ENCODE results near the gene MACF1. TPM values are rescaled to one million over a fixed set of nuclear protein-coding genes. Genes with fewer than 3 reads are reported as not detected.

MACF1 gene
- total RNA-seq, 1 experiment from 2014 or later = 190 TPM

GRCh38 chr1:39407510-39407895 is 203.0 kb downstream of the MACF1 start:
- no peak overlapping the region for H3K18ac ChIP-seq (ENCODE audit: insufficient read length, low read depth, low read length)
- H3K23me2 ChIP-seq (ENCODE audit: insufficient read length, low read depth, low read length, poor library complexity, severe bottlenecking) = peaks cover 6% of the 10 kb centered on the region
- H3K4ac ChIP-seq (ENCODE audit: low read depth, low read length) = no peak overlapping the region
- no peaks in the 10 kb centered on the region for H3K27me3 ChIP-seq (ENCODE audit: insufficient read depth, low read length)
- Mint-ChIP-seq H3K4me3 (peak overlapping the region; percentile 80 to 91), H3K27me3 (ENCODE audit: low read depth) (no peaks in the 10 kb centered on the region), H3K36me3 (ENCODE audit: insufficient read depth in 1 of 3, low read depth in 3 of 3) (peaks cover 24 to 30% (median 24%) of the 10 kb centered on the region in 3 experiments), H3K4me1 (peaks cover 38 to 48% of the 10 kb centered on the region in 2 experiments), H3K9me3 (peaks cover 0 to 28% of the 10 kb centered on the region in 2 experiments; a peak in 3 of 5 replicates), H3K27ac (peak overlapping the region in 1 of 3 experiments; percentile 91; a peak in 2 of 7 replicates)
- H3K27ac ChIP-seq (ENCODE audit: insufficient read length, low read depth, low read length) = no peak overlapping the region
- H3K9me3 ChIP-seq (ENCODE audit: control insufficient read depth, low read depth, low read length) = no peaks in the 10 kb centered on the region
- no peak overlapping the region for H3K56ac ChIP-seq (ENCODE audit: insufficient read length, low read depth, low read length)
- TF ChIP-seq, protein P1, sequence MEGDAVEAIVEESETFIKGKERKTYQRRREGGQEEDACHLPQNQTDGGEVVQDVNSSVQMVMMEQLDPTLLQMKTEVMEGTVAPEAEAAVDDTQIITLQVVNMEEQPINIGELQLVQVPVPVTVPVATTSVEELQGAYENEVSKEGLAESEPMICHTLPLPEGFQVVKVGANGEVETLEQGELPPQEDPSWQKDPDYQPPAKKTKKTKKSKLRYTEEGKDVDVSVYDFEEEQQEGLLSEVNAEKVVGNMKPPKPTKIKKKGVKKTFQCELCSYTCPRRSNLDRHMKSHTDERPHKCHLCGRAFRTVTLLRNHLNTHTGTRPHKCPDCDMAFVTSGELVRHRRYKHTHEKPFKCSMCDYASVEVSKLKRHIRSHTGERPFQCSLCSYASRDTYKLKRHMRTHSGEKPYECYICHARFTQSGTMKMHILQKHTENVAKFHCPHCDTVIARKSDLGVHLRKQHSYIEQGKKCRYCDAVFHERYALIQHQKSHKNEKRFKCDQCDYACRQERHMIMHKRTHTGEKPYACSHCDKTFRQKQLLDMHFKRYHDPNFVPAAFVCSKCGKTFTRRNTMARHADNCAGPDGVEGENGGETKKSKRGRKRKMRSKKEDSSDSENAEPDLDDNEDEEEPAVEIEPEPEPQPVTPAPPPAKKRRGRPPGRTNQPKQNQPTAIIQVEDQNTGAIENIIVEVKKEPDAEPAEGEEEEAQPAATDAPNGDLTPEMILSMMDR (conservative IDR thresholded peaks at IDR 0.05) = no peak
- no peak overlapping the region for H2BK5ac ChIP-seq (ENCODE audit: insufficient read length, low read length)
- H3K23ac ChIP-seq (ENCODE audit: insufficient read length, low read depth, low read length) = no peak overlapping the region
- no peaks in the 10 kb centered on the region for H4K20me1 ChIP-seq (ENCODE audit: control insufficient read depth, insufficient read depth, insufficient read length)
- H2BK12ac ChIP-seq (ENCODE audit: insufficient read length, low read depth, low read length) = no peak overlapping the region
- WGBS (ENCODE audit: extremely low coverage, insufficient read length, low lambda C conversion rate) = no CpG with 5 or more reads among the region's 6 CpGs
- H3K4me1 ChIP-seq (ENCODE audit: insufficient read depth, low read length) = peaks cover 9% of the 10 kb centered on the region; the same call in 1 of the 2 replicates
- H3K79me2 ChIP-seq (ENCODE audit: insufficient read depth, low read length) = peaks cover 18% of the 10 kb centered on the region; the same call in 1 of the 2 replicates
- H4K91ac ChIP-seq (ENCODE audit: insufficient read length, low read depth, low read length) = no peak overlapping the region
- H4K5ac ChIP-seq (ENCODE audit: insufficient read length, low read depth, low read length) = no peak overlapping the region
- DNase-seq = no peak
- H2BK120ac ChIP-seq (ENCODE audit: low read depth, low read length, poor library complexity, severe bottlenecking) = no peak overlapping the region
- no peaks in the 10 kb centered on the region for H3K79me1 ChIP-seq (ENCODE audit: insufficient read depth, low read depth, low read length, poor library complexity, severe bottlenecking)
- H2AK5ac ChIP-seq (ENCODE audit: insufficient read length, low read length) = no peak overlapping the region
- H2BK15ac ChIP-seq (ENCODE audit: low read depth, low read length) = no peak overlapping the region
- no peak overlapping the region for H3K14ac ChIP-seq (ENCODE audit: insufficient read depth, low read length)
- no peak overlapping the region for H3K9ac ChIP-seq (ENCODE audit: extremely low read depth, insufficient read length, low read length)
- peak overlapping the region; percentile 70 for H3K4me2 ChIP-seq (ENCODE audit: insufficient read depth, insufficient read length, low read length)
- no peak overlapping the region for H2AFZ ChIP-seq (ENCODE audit: low read length)
- H4K8ac ChIP-seq (replicated peaks; ENCODE audit: insufficient read length, low read depth, low read length) = no peak overlapping the region
- H3T11ph ChIP-seq (ENCODE audit: low read length) = no peak overlapping the region
- H2BK20ac ChIP-seq (ENCODE audit: low read depth, low read length, poor library complexity, severe bottlenecking) = no peak overlapping the region
